Measurements from ENCODE around the gene TBCK. TPM values are rescaled to one million over a fixed set of nuclear protein-coding genes. Genes with fewer than 3 reads are reported as not detected.

The TBCK gene
- total and polyA plus RNA-seq, 10 donors: 6.7 to 61.3 (median 44.7) TPM

DNA sequence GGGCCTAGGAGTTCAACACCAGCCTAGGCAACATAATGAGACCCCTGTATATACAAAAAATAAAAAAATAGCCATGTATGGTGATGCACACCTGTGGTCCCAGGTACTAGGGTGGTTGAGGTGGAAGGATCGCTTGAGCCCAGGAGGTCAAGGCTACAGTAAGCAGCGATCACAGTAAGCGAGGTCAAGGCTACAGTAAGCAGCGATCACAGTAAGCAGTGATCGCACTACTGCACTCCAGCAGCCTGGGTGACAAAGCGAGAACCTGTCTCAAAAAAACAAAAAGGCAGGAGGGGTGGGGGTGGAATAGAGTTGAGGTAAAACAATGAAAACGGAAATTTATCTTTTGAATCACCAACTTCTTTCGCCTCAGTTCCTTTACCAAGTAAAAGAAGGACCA lies 29.4 kb downstream of the TBCK start:
- H3K27me3 ChIP-seq (replicated peaks in 1 of 7): no peaks in the 10 kb centered on the region
- DNase-seq: no peak
- WGBS, 5 donors: 94 to 97% (median 96%) methylated on average over 8 of the region's 8 CpGs
- H3K4me3 ChIP-seq: no peak overlapping the region
- intact Hi-C loops (cut with DNase I; ENCODE audit: low total_unique reads): no loop called here
- no peak overlapping the region for H3K27ac ChIP-seq
- no peak for TF ChIP-seq POLR2AphosphoS5 (IDR thresholded peaks at IDR 0.05)
- TF ChIP-seq, protein P1, sequence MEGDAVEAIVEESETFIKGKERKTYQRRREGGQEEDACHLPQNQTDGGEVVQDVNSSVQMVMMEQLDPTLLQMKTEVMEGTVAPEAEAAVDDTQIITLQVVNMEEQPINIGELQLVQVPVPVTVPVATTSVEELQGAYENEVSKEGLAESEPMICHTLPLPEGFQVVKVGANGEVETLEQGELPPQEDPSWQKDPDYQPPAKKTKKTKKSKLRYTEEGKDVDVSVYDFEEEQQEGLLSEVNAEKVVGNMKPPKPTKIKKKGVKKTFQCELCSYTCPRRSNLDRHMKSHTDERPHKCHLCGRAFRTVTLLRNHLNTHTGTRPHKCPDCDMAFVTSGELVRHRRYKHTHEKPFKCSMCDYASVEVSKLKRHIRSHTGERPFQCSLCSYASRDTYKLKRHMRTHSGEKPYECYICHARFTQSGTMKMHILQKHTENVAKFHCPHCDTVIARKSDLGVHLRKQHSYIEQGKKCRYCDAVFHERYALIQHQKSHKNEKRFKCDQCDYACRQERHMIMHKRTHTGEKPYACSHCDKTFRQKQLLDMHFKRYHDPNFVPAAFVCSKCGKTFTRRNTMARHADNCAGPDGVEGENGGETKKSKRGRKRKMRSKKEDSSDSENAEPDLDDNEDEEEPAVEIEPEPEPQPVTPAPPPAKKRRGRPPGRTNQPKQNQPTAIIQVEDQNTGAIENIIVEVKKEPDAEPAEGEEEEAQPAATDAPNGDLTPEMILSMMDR (IDR thresholded peaks at IDR 0.05 in 8 of 11, conservative IDR thresholded peaks at IDR 0.05 in 3 of 11): no peak
- TF ChIP-seq POLR2A (IDR thresholded peaks at IDR 0.05): no peak
- no peaks in the 10 kb centered on the region for H3K4me1 ChIP-seq
- H3K9me3 ChIP-seq: no peaks in the 10 kb centered on the region
- H3K36me3 ChIP-seq: peaks cover 0 to 58% (median 14%) of the 10 kb centered on the region in 6 donors

DNA sequence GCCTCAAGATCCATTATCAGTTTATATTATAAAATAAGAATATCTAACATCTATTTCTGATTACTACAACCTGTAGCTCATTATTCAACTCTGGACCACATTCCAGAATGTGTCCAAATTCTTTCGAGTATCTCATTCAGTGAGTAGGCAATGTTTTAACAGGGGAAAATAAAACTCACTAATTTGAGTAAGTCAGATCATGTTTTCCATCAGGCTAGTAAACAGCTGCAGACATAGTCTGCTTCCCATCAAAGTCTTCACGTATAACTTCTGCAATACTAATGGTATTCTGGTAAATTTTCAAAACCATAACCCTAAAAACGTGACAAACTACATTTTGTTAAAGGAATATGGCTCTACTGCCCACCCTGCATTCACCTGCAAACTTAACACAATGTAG lies 31.8 kb downstream of the TBCK start:
- DNase-seq: no peak
- Histone ChIP-seq H3K36me3 (peaks cover 0 to 37% (median 2%) of the 10 kb centered on the region in 6 donors), H3K9me3 (no peaks in the 10 kb centered on the region), H3K27ac (no peak overlapping the region), H3K27me3 (replicated peaks in 1 of 7) (no peaks in the 10 kb centered on the region), H3K4me3 (no peak overlapping the region), H3K4me1 (no peaks in the 10 kb centered on the region)
- TF ChIP-seq POLR2AphosphoS5 (IDR thresholded peaks at IDR 0.05): no peak
- TF ChIP-seq, protein P1 (IDR thresholded peaks at IDR 0.05 in 8 of 11, conservative IDR thresholded peaks at IDR 0.05 in 3 of 11): no peak
- no peak for TF ChIP-seq POLR2A (IDR thresholded peaks at IDR 0.05)
- WGBS, 5 donors: 84 to 93% (median 92%) methylated on average over 3 of the region's 3 CpGs
- intact Hi-C loops (cut with DNase I; ENCODE audit: low total_unique reads): no loop called here

DNA sequence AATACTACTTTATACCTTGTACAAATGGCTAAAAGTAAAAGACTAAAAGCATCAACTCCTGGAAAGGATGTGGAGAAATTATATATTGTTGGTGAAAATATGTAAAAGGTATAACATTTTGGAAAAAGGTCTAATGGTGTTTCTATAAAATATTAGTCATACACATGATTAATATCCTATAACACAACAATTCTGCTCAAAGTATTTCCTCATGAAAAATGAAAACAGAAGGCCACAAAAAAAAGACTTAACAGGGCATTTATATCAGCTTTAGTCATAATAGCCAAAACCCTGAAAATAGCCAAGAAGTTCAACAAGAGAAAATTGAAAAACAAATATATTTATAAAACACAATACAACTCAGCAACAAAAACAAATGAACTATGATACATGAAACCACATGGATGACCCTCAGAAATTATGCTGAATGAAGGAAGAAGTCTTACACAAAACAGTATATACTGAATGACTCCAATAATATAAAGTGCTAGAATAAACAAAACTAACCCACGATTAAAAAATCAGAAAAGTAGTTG lies 38.8 kb downstream of the TBCK start:
- no peaks in the 10 kb centered on the region for H3K27me3 ChIP-seq (replicated peaks in 1 of 7)
- no peak overlapping the region for H3K4me3 ChIP-seq
- H3K36me3 ChIP-seq: peaks cover 0 to 11% (median 0%) of the 10 kb centered on the region in 6 donors
- H3K9me3 ChIP-seq: no peaks in the 10 kb centered on the region
- DNase-seq: no peak
- TF ChIP-seq POLR2AphosphoS5 (IDR thresholded peaks at IDR 0.05) (no peak), POLR2A (IDR thresholded peaks at IDR 0.05) (no peak)
- TF ChIP-seq, protein P1 (IDR thresholded peaks at IDR 0.05 in 8 of 11, conservative IDR thresholded peaks at IDR 0.05 in 3 of 11): no peak
- no peaks in the 10 kb centered on the region for H3K4me1 ChIP-seq
- H3K27ac ChIP-seq: no peak overlapping the region
- 82 to 94% (median 92%) methylated on average over 1 of the region's 1 CpG for WGBS, 5 donors
- intact Hi-C loops (cut with DNase I; ENCODE audit: low total_unique reads): no loop called here

DNA sequence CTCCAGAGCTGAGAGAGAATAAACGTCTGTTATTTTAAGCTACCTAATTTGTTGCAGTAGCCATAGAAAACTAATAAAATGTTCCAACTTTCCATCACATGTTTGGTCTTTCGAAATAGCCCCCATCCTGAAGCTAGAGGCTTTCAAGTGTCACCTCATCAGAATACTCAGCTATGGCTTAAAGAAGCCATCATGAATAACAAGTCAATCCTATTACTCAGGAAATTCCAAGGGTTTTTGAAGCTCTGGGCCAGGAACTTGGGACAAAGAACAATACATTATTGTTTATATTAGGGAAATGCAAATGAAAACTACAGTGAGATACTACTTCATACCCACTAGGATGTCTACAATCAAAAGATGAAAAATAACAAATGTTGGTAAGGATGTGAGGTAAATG lies 42.2 kb downstream of the TBCK start:
- H3K4me1 ChIP-seq: peaks cover 0 to 2% (median 0%) of the 10 kb centered on the region in 6 donors
- H3K9me3 ChIP-seq: no peaks in the 10 kb centered on the region
- no peak for TF ChIP-seq POLR2AphosphoS5 (IDR thresholded peaks at IDR 0.05)
- TF ChIP-seq POLR2A (IDR thresholded peaks at IDR 0.05): no peak
- TF ChIP-seq, protein P1 (IDR thresholded peaks at IDR 0.05 in 8 of 11, conservative IDR thresholded peaks at IDR 0.05 in 3 of 11): no peak
- no peak overlapping the region for H3K4me3 ChIP-seq
- DNase-seq: no peak
- H3K36me3 ChIP-seq: peaks cover 0 to 11% (median 0%) of the 10 kb centered on the region in 6 donors
- intact Hi-C loops (cut with DNase I; ENCODE audit: low total_unique reads): no loop called here
- no peak overlapping the region for H3K27ac ChIP-seq
- no peaks in the 10 kb centered on the region for H3K27me3 ChIP-seq (replicated peaks in 1 of 7)
- 84 to 95% (median 90%) methylated on average over 2 of the region's 2 CpGs for WGBS, 5 donors

Data from spleen (tissue), 11 donors.